ENCODE measurements around the gene SPATA6. TPM values are rescaled to one million over a fixed set of nuclear protein-coding genes. Genes with fewer than 3 reads are reported as not detected.
"Not testable (repeated sequence)": the region's sequence is repeated elsewhere in the genome, so short reads cannot be mapped to it uniquely, and the experiment has no call there.

SPATA6 gene
- total RNA-seq, 1 donor from 2014 or later = 4.6 TPM

- DNase-seq (ENCODE audit: low read depth) = no peak
- no peaks in the 10 kb centered on the region for H3K27me3 ChIP-seq (ENCODE audit: control insufficient read depth, insufficient read depth, low read length)
- no peak overlapping the region for H3K4me3 ChIP-seq (ENCODE audit: low read depth, low read length)
- H3K36me3 ChIP-seq (ENCODE audit: control insufficient read depth, insufficient read depth, low read length) = no peaks in the 10 kb centered on the region
- no peak for TF ChIP-seq CTCF (IDR thresholded peaks at IDR 0.05; ENCODE audit: insufficient read depth, low read length, poor library complexity, severe bottlenecking)
These were observed 139.9 kb downstream of the SPATA6 start for GRCh38 chr1:48332115-48332514.

GRCh38 chr1:48329905-48330304, 142.1 kb downstream of the SPATA6 start:
- no peaks in the 10 kb centered on the region for H3K27me3 ChIP-seq (ENCODE audit: control insufficient read depth, insufficient read depth, low read length)
- H3K36me3 ChIP-seq (ENCODE audit: control insufficient read depth, insufficient read depth, low read length) = no peaks in the 10 kb centered on the region
- TF ChIP-seq CTCF (IDR thresholded peaks at IDR 0.05; ENCODE audit: insufficient read depth, low read length, poor library complexity, severe bottlenecking) = no peak
- H3K4me3 ChIP-seq (ENCODE audit: low read depth, low read length) = no peak overlapping the region
- DNase-seq (ENCODE audit: low read depth) = no peak

GRCh38 chr1:48329486-48329885, 142.5 kb downstream of the SPATA6 start:
- Histone ChIP-seq H3K27me3 (ENCODE audit: control insufficient read depth, insufficient read depth, low read length) (no peaks in the 10 kb centered on the region), H3K4me3 (ENCODE audit: low read depth, low read length) (no peak overlapping the region), H3K36me3 (ENCODE audit: control insufficient read depth, insufficient read depth, low read length) (no peaks in the 10 kb centered on the region)
- TF ChIP-seq CTCF (IDR thresholded peaks at IDR 0.05; ENCODE audit: insufficient read depth, low read length, poor library complexity, severe bottlenecking) = no peak
- DNase-seq (ENCODE audit: low read depth) = no peak

- not testable (repeated sequence) for H3K27me3 ChIP-seq (ENCODE audit: control insufficient read depth, insufficient read depth, low read length)
These were observed 160.2 kb downstream of the SPATA6 start for GRCh38 chr1:48311829-48312228.

GRCh38 chr1:48309564-48310082, 162.4 kb downstream of the SPATA6 start:
- DNase-seq (ENCODE audit: low read depth) = no peak
- Histone ChIP-seq H3K36me3 (ENCODE audit: control insufficient read depth, insufficient read depth, low read length) (no peaks in the 10 kb centered on the region), H3K4me3 (ENCODE audit: low read depth, low read length) (no peak overlapping the region), H3K27me3 (ENCODE audit: control insufficient read depth, insufficient read depth, low read length) (no peaks in the 10 kb centered on the region)
- TF ChIP-seq CTCF (IDR thresholded peaks at IDR 0.05; ENCODE audit: insufficient read depth, low read length, poor library complexity, severe bottlenecking) = no peak

More at GRCh38 chr1:48311829-48312228, 160.2 kb downstream of the SPATA6 start:
- not testable (repeated sequence) for H3K4me3 ChIP-seq (ENCODE audit: low read depth, low read length); H3K36me3 ChIP-seq (ENCODE audit: control insufficient read depth, insufficient read depth, low read length); DNase-seq (ENCODE audit: low read depth)

GRCh38 chr1:48302652-48303051, 169.4 kb downstream of the SPATA6 start:
- no peak for DNase-seq (ENCODE audit: low read depth)
- no peak overlapping the region for H3K4me3 ChIP-seq (ENCODE audit: low read depth, low read length)
- no peak for TF ChIP-seq CTCF (IDR thresholded peaks at IDR 0.05; ENCODE audit: insufficient read depth, low read length, poor library complexity, severe bottlenecking)
- H3K27me3 ChIP-seq (ENCODE audit: control insufficient read depth, insufficient read depth, low read length) = no peaks in the 10 kb centered on the region
- no peaks in the 10 kb centered on the region for H3K36me3 ChIP-seq (ENCODE audit: control insufficient read depth, insufficient read depth, low read length)

Measured in kidney epithelial cell (primary cell).